IMR-90 (cell line): ENCODE data around the gene SHISAL1. TPM values are rescaled to one million over a fixed set of nuclear protein-coding genes. Genes with fewer than 3 reads are reported as not detected.

Experiments used
- ATAC-seq: fragments of 200-7000 bp; cut with Tn5 transposase; 2 replicates; pipeline ENCODE4 v1.9.1; 2020; ENCODE audit warnings: low read depth, mild to moderate bottlenecking, moderate library complexity
- BruUV-seq: library from RNA; stranded (reverse); fragments of 400-500 nt; replicated peaks from 2 replicates; lab custom pipeline; 2021; lab: Mats Ljungman, UMichigan
- CTCF ChIA-PET: fragments of 300-600 bp; formaldehyde crosslinking; extraction: SDS; loops from one replicate; lab custom pipeline; 2021; ENCODE audit warnings: antibody characterized with exemption; lab: Yijun Ruan, JAX
- POLR2A ChIA-PET: fragments of 300-600 bp; sonication (Branson Sonifier 250); formaldehyde crosslinking; loops from one replicate; lab custom pipeline; 2022; ENCODE audit warnings: antibody characterized with exemption; ENCODE audit not compliant: unreplicated experiment; lab: Charles Lee
- DNase-seq: peaks from one replicate; pipeline ENCODE4 v3.0.0; 2013
- H2AFZ ChIP-seq: replicated peaks from 2 replicates; pipeline ENCODE3; 2013; ENCODE audit warnings: low read length, mild to moderate bottlenecking; ENCODE audit not compliant: poor library complexity
- H2AK5ac ChIP-seq: 2 replicates; pipeline ENCODE4 v1.6.1; 2013; ENCODE audit warnings: low read depth, low read length, inconsistent platforms
- H2AK9ac ChIP-seq: replicated peaks from 2 replicates; pipeline ENCODE3; 2013; ENCODE audit warnings: mild to moderate bottlenecking, low read depth, low read length, moderate library complexity; ENCODE audit not compliant: poor library complexity
- H2BK120ac ChIP-seq: 2 replicates; pipeline ENCODE4 v1.6.1; 2013; ENCODE audit warnings: low read depth, low read length, inconsistent platforms
- H2BK15ac ChIP-seq: 3 replicates; pipeline ENCODE4 v1.6.1; 2013; ENCODE audit warnings: low read depth, low read length, inconsistent platforms
- H2BK20ac ChIP-seq: 2 replicates; pipeline ENCODE4 v1.6.1; 2013; ENCODE audit warnings: low read depth, mild to moderate bottlenecking, inconsistent platforms, low read length, moderate library complexity
- H2BK5ac ChIP-seq: 2 replicates; pipeline ENCODE4 v1.6.1; 2013; ENCODE audit warnings: mild to moderate bottlenecking, low read depth, low read length, inconsistent platforms; ENCODE audit not compliant: poor library complexity, severe bottlenecking
- H3K14ac ChIP-seq: replicated peaks from 2 replicates; pipeline ENCODE4 v1.6.1; 2013; ENCODE audit warnings: low read depth, low read length, inconsistent platforms
- H3K18ac ChIP-seq: 2 replicates; pipeline ENCODE4 v1.6.1; 2013; ENCODE audit warnings: low read depth, low read length, control low read depth
- H3K23ac ChIP-seq: 2 replicates; pipeline ENCODE4 v1.6.1; 2013; ENCODE audit warnings: low read depth, low read length, inconsistent platforms
- H3K27ac ChIP-seq: 2 replicates; pipeline ENCODE4 v1.5.1; 2013; ENCODE audit warnings: mild to moderate bottlenecking, control low read depth, low read length; ENCODE audit not compliant: insufficient read depth
- H3K27me3 ChIP-seq: 2 replicates; pipeline ENCODE4 v1.6.1; 2013; ENCODE audit warnings: low read length; ENCODE audit not compliant: control insufficient read depth, insufficient read depth
- H3K36me3 ChIP-seq: 2 replicates; pipeline ENCODE4 v1.6.1; 2013; ENCODE audit warnings: low read length, mixed read lengths; ENCODE audit not compliant: control insufficient read depth, insufficient read depth
- H3K4ac ChIP-seq: 2 replicates; pipeline ENCODE4 v1.6.1; 2013; ENCODE audit warnings: low read depth, low read length, inconsistent platforms
- H3K4me1 ChIP-seq: 2 replicates; pipeline ENCODE4 v1.6.1; 2013; ENCODE audit warnings: low read length, mixed read lengths; ENCODE audit not compliant: control insufficient read depth, insufficient read depth
- H3K4me2 ChIP-seq: 2 replicates; pipeline ENCODE4 v1.6.1; 2013; ENCODE audit warnings: low read depth, mild to moderate bottlenecking, control low read depth, low read length, moderate library complexity
- H3K4me3 ChIP-seq: 2 replicates; pipeline ENCODE4 v1.5.1; 2013; ENCODE audit warnings: low read depth, mild to moderate bottlenecking, control low read depth, low read length, moderate library complexity; ENCODE audit not compliant: insufficient read depth
- H3K56ac ChIP-seq: 2 replicates; pipeline ENCODE4 v1.6.1; 2013; ENCODE audit warnings: low read length, inconsistent platforms; ENCODE audit not compliant: insufficient read depth; ENCODE audit errors: extremely low read depth
- H3K79me1 ChIP-seq, 2 experiments: 2 replicates each; pipeline ENCODE4 v1.6.1; 2013; ENCODE audit warnings: low read length in 2 of 2, inconsistent platforms in 1 of 2, low read depth in 1 of 2
- H3K9ac ChIP-seq: 2 replicates; pipeline ENCODE4 v1.6.1; 2013; ENCODE audit warnings: low read depth, low read length, control low read depth
- H3K9me1 ChIP-seq: 2 replicates; pipeline ENCODE4 v1.6.1; 2013; ENCODE audit warnings: low read length, inconsistent platforms; ENCODE audit not compliant: insufficient read depth
- H3K9me3 ChIP-seq: 2 replicates; pipeline ENCODE4 v1.6.1; 2013; ENCODE audit warnings: low read length; ENCODE audit not compliant: control insufficient read depth, insufficient read depth
- H4K20me1 ChIP-seq: 2 replicates; pipeline ENCODE4 v1.6.1; 2013; ENCODE audit warnings: low read length, inconsistent platforms; ENCODE audit not compliant: insufficient read depth
- H4K5ac ChIP-seq: 2 replicates; pipeline ENCODE4 v1.6.1; 2013; ENCODE audit warnings: mild to moderate bottlenecking, low read depth, low read length, control low read depth
- H4K8ac ChIP-seq, 2 experiments: 2 replicates each; pipeline ENCODE4 v1.6.1; 2013; ENCODE audit warnings: low read depth in 2 of 2, low read length in 2 of 2, control low read depth in 1 of 2, inconsistent platforms in 1 of 2
- H4K91ac ChIP-seq: 2 replicates; pipeline ENCODE4 v1.6.1; 2013; ENCODE audit warnings: low read depth, low read length, inconsistent platforms; ENCODE audit not compliant: insufficient read depth
- BHLHE40 ChIP-seq: fragments of 150-350 bp; IDR thresholded peaks from 2 replicates; pipeline ENCODE4 v1.6.1; 2016; ENCODE audit warnings: mild to moderate bottlenecking, low read depth, low read length
- CEBPB ChIP-seq: IDR thresholded peaks from 2 replicates; pipeline ENCODE4 v1.6.1; 2012; ENCODE audit warnings: low read depth, low read length, improper control_type of control experiment
- ELK1 ChIP-seq: fragments of 150-350 bp; IDR thresholded peaks from 2 replicates; pipeline ENCODE4 v1.6.1; 2016; ENCODE audit warnings: low read depth, mild to moderate bottlenecking, low read length, moderate library complexity, borderline replicate concordance
- FOS ChIP-seq: fragments of 150-350 bp; IDR thresholded peaks from 2 replicates; pipeline ENCODE4 v1.6.1; 2016; ENCODE audit warnings: low read depth, low read length
- MAZ ChIP-seq: IDR thresholded peaks from 2 replicates; pipeline ENCODE4 v1.6.1; 2012; ENCODE audit warnings: low read depth, mild to moderate bottlenecking, low read length, improper control_type of control experiment, moderate library complexity, borderline replicate concordance
- POLR2A ChIP-seq: IDR thresholded peaks from 2 replicates; pipeline ENCODE4 v1.6.1; 2012; ENCODE audit warnings: mild to moderate bottlenecking, low read depth, low read length
- RAD21 ChIP-seq: IDR thresholded peaks from 2 replicates; pipeline ENCODE4 v1.6.1; 2012; ENCODE audit warnings: low read length, improper control_type of control experiment
- RCOR1 ChIP-seq: IDR thresholded peaks from 2 replicates; pipeline ENCODE4 v1.6.1; 2012; ENCODE audit warnings: mild to moderate bottlenecking, low read length, improper control_type of control experiment; ENCODE audit not compliant: insufficient replicate concordance
- RFX5 ChIP-seq: IDR thresholded peaks from 2 replicates; pipeline ENCODE4 v1.8.0; 2012; ENCODE audit warnings: low read depth, mild to moderate bottlenecking, low read length, moderate library complexity
- SMC3 ChIP-seq: fragments of 150-350 bp; IDR thresholded peaks from 2 replicates; pipeline ENCODE4 v1.6.1; 2016; ENCODE audit warnings: low read depth, mild to moderate bottlenecking, antibody characterized with exemption, low read length, moderate library complexity
- WGBS, 2 experiments: methylation state at CpG; one replicate each; pipeline versions ENCODE4 v1.1.5 to v1.1.7; 2013; ENCODE audit warnings: missing lambda C conversion rate in 2 of 2; ENCODE audit not compliant: insufficient read length in 1 of 2; ENCODE audit errors: extremely low coverage in 2 of 2; 5-methylcytosine and 5-hydroxymethylcytosine counted together
- dilution Hi-C: fragments of 300-500 bp; cut with HindIII; formaldehyde crosslinking; loops from one replicate; pipeline ENCODE4 v1.14.3; 2018; ENCODE audit warnings: low sequenced_read_pairs; ENCODE audit not compliant: unreplicated experiment
- in situ Hi-C: fragments of 300-500 bp; cut with MboI; formaldehyde crosslinking; loops from 3 replicates; pipeline ENCODE4 v1.14.3; 2019; ENCODE audit warnings: low sequenced_read_pairs, inconsistent platforms, mixed read lengths
- intact Hi-C: fragments of 100-400 bp; cut with micrococcal nuclease; formaldehyde crosslinking; loops from 2 replicates; pipeline ENCODE4 v1.10.0; 2022
- polyA plus RNA-seq, 3 experiments: library from polyadenylated mRNA; depleted of rRNA; stranded (reverse); fragments of >200 nt; gene quantifications; 2 replicates each; pipeline ENCODE4 v1.2.3, GENCODE V29; 2012; ENCODE audit warnings: low replicate concordance in 1 of 3
- total RNA-seq: library from RNA; depleted of rRNA; stranded (reverse); fragments of >200 nt; gene quantifications from 2 replicates; pipeline ENCODE4 v1.2.3, GENCODE V29; 2012
- TF ChIP-seq, protein P1 (sequence below): fragments of 150-350 bp; IDR thresholded peaks from 2 replicates; pipeline ENCODE4 v1.6.1; 2017; ENCODE audit warnings: mild to moderate bottlenecking, antibody characterized with exemption, low read length, low read depth

Gene SHISAL1
- total and polyA plus RNA-seq, 2 of the 4 experiments (the other 2 are of a cell fraction), result 1.0 to 1.4 TPM

DNA sequence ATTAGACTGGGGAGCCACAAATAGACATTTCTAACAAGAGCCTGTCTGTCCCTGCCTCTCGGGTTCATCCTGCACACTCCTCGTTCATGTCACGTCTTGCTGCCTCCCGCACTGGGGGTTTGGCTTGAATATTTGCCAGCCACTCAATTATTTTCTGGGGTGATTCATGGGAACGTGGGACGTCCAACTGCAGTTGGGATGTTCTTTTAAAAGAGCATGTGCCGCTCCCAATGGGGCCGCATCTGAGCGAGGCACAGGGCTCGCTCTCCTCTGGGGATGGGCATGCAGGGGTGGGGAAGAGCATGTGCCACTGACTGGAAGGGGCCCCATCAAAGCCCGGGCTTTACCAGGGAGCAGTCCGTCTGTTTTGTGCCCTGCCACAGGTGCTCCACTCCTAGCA, 88.6 kb downstream of the SHISAL1 start:
- TF ChIP-seq ELK1, result no peak
- no peak for TF ChIP-seq FOS
- TF ChIP-seq, protein P1, sequence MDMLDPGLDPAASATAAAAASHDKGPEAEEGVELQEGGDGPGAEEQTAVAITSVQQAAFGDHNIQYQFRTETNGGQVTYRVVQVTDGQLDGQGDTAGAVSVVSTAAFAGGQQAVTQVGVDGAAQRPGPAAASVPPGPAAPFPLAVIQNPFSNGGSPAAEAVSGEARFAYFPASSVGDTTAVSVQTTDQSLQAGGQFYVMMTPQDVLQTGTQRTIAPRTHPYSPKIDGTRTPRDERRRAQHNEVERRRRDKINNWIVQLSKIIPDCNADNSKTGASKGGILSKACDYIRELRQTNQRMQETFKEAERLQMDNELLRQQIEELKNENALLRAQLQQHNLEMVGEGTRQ, result no peak
- no peak for TF ChIP-seq MAZ
- TF ChIP-seq POLR2A, result no peak
- TF ChIP-seq BHLHE40, result no peak
- TF ChIP-seq CEBPB, result no peak
- TF ChIP-seq RCOR1, result no peak
- TF ChIP-seq RAD21, result no peak
- no peak for TF ChIP-seq RFX5
- no peak for TF ChIP-seq SMC3
- intact Hi-C loops, result no loop called here
- no peak overlapping the region for H3K27ac ChIP-seq
- dilution Hi-C loops, result no loop called here
- ATAC-seq, result peak; percentile 27; the same call in 1 of the 2 replicates
- H3K4me1 ChIP-seq, result no peaks in the 10 kb centered on the region
- in situ Hi-C loops, result no loop called here
- H2BK20ac ChIP-seq, result no peak overlapping the region
- H3K4ac ChIP-seq, result no peak overlapping the region
- no peak overlapping the region for H3K18ac ChIP-seq
- H2AK5ac ChIP-seq, result no peak overlapping the region
- H4K5ac ChIP-seq, result no peak overlapping the region
- H2BK5ac ChIP-seq, result no peak overlapping the region
- H2AK9ac ChIP-seq, result no peak overlapping the region
- no peak overlapping the region for H3K23ac ChIP-seq
- H4K20me1 ChIP-seq, result no peaks in the 10 kb centered on the region
- no peaks in the 10 kb centered on the region for H3K79me1 ChIP-seq
- no TSS peak for BruUV-seq
- DNase-seq, result no peak
- no peak overlapping the region for H4K8ac ChIP-seq
- H2BK15ac ChIP-seq, result no peak overlapping the region
- no peak overlapping the region for H3K9ac ChIP-seq
- H3K4me3 ChIP-seq, result no peak overlapping the region
- H3K56ac ChIP-seq, result no peak overlapping the region
- no peaks in the 10 kb centered on the region for H3K9me1 ChIP-seq
- no CpG with 5 or more reads among the region's 12 CpGs for WGBS, 2 experiments
- no peak overlapping the region for H3K4me2 ChIP-seq
- H3K9me3 ChIP-seq, result peaks cover 13% of the 10 kb centered on the region
- H2BK120ac ChIP-seq, result no peak overlapping the region
- H3K27me3 ChIP-seq, result peaks cover 31% of the 10 kb centered on the region
- CTCF ChIA-PET, result no interaction called here
- no peak overlapping the region for H4K91ac ChIP-seq
- H3K14ac ChIP-seq, result no peak overlapping the region
- H3K36me3 ChIP-seq, result no peaks in the 10 kb centered on the region
- H2AFZ ChIP-seq, result no peak overlapping the region
- POLR2A ChIA-PET, result no interaction called here
